Esophagus muscularis mucosa (tissue), 4 donors: ENCODE measurements around the gene YES1. TPM values are rescaled to one million over a fixed set of nuclear protein-coding genes. Genes with fewer than 3 reads are reported as not detected.

Experiments
- DNase-seq: peaks from one replicate; pipeline ENCODE4 v3.0.0-alpha.2; 2017; ENCODE audit errors: extremely low spot score
- H3K27ac ChIP-seq, 4 donors: fragments of 200-600 bp; sonication (generic); replicated peaks in 1 of 4; 1 replicate in 3 of 4; 2 replicates in 1 of 4; pipeline ENCODE4 v1.5.1; 2016 to 2019; ENCODE audit warnings: mild to moderate bottlenecking in 1 of 4
- H3K27me3 ChIP-seq, 4 donors: fragments of 200-600 bp; sonication (generic); one replicate each; pipeline versions ENCODE4 v1.5.1 to v1.6.0; 2016 to 2019
- H3K36me3 ChIP-seq, 4 donors: fragments of 200-600 bp; sonication (generic); one replicate each; pipeline ENCODE4 v1.5.1; 2016 to 2019
- H3K4me1 ChIP-seq, 4 donors: fragments of 200-600 bp; sonication (generic); one replicate each; pipeline ENCODE4 v1.5.1; 2016 to 2019
- H3K4me3 ChIP-seq, 4 donors: fragments of 200-600 bp; sonication (generic); 1 replicate in 2 of 4; 2 replicates in 2 of 4; pipeline ENCODE4 v1.5.1; 2016 to 2019; ENCODE audit warnings: mild to moderate bottlenecking in 4 of 4, moderate library complexity in 1 of 4
- H3K9me3 ChIP-seq, 4 donors: fragments of 200-600 bp; sonication (generic); 1 replicate in 3 of 4; 2 replicates in 1 of 4; pipeline ENCODE4 v1.5.1; 2016 to 2019
- EP300 ChIP-seq: sonication (generic); formaldehyde crosslinking; IDR thresholded peaks from one replicate; pipeline ENCODE4 v1.6.1; 2017; ENCODE audit warnings: antibody characterized with exemption
- POLR2A ChIP-seq: fragments of 450-650 bp; IDR thresholded peaks from one replicate; pipeline ENCODE4 v1.6.1; 2017; ENCODE audit warnings: antibody characterized with exemption, moderate library complexity, mild to moderate bottlenecking, low read depth
- POLR2AphosphoS5 ChIP-seq, 2 donors: sonication (generic); formaldehyde crosslinking; IDR thresholded peaks; one replicate each; pipeline ENCODE4 v1.6.1; 2017; ENCODE audit warnings: antibody characterized with exemption in 2 of 2
- WGBS: methylation state at CpG from one replicate; pipeline ENCODE4 v1.1.5; 2018; 5-methylcytosine and 5-hydroxymethylcytosine counted together
- intact Hi-C: fragments of 100-400 bp; cut with DNase I; formaldehyde crosslinking; loops from one replicate; pipeline ENCODE4 v1.15.1; 2023
- total RNA-seq, 4 donors: library from RNA; depleted of rRNA; stranded (reverse); fragments of >200 nt; gene quantifications; one replicate each; pipeline versions ENCODE4 v1.1.0 to v1.2.1, GENCODE V29; 2016
- TF ChIP-seq, protein P1 (sequence below), 3 experiments: fragments of 200-600 bp in 2 of 3; fragments of 450-650 bp in 1 of 3; sonication (generic) in 2 of 3; IDR thresholded peaks; one replicate each; pipeline ENCODE4 v1.5.1; 2017 to 2019; ENCODE audit warnings: antibody characterized with exemption in 3 of 3, mild to moderate bottlenecking in 2 of 3, moderate library complexity in 1 of 3

YES1 gene
- total RNA-seq, 4 donors from 2014 or later, result 94.6 to 143 (median 116) TPM

DNA sequence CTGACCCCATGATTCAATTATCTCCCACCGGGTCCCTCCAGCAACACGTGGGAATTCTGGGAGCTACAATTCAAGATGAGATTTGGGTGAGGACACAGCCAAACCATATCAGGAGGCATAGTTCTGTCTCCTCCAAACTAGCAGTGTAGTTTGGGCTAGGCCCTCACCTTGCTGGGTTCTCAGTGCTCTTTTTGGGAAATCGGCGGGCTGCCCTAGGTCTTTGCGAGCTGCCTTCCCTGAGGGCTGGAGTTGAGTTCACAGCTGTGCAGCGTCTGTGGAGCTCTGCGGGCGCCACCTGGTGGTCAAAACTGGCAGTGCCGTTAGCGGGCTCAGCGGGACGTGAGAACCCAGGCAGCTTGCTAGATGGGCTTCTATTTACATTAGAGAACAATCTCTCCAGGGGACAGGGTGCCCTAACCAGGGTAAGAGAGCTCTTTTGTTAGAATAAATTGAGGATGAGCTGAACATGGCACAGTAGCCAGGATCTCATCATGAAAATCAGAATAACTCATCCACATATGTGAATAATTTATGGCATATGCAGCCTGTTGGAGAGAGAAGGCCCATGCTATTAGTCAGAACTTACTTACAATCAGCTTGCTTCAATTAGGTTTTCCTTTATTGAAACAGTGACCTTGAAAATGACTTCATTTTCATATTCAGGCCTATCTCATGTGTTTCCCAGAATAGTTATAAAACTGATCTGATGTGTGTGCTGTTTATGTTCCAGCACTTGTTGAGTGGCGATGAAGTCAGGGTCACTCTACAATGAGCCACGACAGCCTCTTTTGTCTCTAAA is 27.4 kb upstream of the YES1 start:
- H3K27ac ChIP-seq, result no peak overlapping the region
- 29% methylated on average over 8 of the region's 14 CpGs for WGBS
- H3K4me1 ChIP-seq, result peaks cover 3 to 13% (median 9%) of the 10 kb centered on the region in 4 donors
- H3K27me3 ChIP-seq, result no peaks in the 10 kb centered on the region
- H3K36me3 ChIP-seq, result no peaks in the 10 kb centered on the region
- DNase-seq, result peak; percentile 97
- intact Hi-C loops, result loop anchor here (2.0 to 10.0 kb wide), 2 partner anchors 215 to 555 kb away; no protein-coding TSS in a partner anchor
- TF ChIP-seq POLR2A (no peak), POLR2AphosphoS5 (IDR thresholded peaks at IDR 0.05) (peak in 1 of 2 donors; percentile 33), EP300 (no peak)
- TF ChIP-seq, protein P1, sequence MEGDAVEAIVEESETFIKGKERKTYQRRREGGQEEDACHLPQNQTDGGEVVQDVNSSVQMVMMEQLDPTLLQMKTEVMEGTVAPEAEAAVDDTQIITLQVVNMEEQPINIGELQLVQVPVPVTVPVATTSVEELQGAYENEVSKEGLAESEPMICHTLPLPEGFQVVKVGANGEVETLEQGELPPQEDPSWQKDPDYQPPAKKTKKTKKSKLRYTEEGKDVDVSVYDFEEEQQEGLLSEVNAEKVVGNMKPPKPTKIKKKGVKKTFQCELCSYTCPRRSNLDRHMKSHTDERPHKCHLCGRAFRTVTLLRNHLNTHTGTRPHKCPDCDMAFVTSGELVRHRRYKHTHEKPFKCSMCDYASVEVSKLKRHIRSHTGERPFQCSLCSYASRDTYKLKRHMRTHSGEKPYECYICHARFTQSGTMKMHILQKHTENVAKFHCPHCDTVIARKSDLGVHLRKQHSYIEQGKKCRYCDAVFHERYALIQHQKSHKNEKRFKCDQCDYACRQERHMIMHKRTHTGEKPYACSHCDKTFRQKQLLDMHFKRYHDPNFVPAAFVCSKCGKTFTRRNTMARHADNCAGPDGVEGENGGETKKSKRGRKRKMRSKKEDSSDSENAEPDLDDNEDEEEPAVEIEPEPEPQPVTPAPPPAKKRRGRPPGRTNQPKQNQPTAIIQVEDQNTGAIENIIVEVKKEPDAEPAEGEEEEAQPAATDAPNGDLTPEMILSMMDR (IDR thresholded peaks at IDR 0.05), result peak in 2 of 3 experiments; percentile 90 to 93
- no peaks in the 10 kb centered on the region for H3K9me3 ChIP-seq
- no peak overlapping the region for H3K4me3 ChIP-seq

DNA sequence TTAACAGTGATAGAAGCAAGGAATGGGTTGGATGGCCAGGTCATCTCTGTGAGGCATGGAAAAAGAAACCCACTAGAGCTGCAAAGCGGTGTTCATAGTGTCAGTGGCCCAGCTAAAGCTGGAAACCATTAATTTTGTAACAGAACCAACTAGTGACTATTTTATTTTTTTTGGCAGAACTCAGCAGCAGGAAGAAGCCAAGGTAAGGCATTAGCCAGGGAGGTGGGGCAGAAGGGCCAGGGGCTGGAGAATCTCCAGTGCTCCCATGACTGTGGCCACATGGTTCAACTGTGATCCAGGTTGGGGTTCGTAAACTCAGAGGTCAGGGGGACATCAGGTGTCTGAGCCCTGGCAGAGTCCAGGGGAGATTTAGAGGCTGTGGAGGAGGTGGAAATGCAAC is 25.9 kb upstream of the YES1 start:
- 67% methylated on average over 2 of the region's 2 CpGs for WGBS
- Histone ChIP-seq H3K36me3 (no peaks in the 10 kb centered on the region), H3K27ac (no peak overlapping the region), H3K4me1 (peaks cover 3 to 13% (median 9%) of the 10 kb centered on the region in 4 donors), H3K9me3 (no peaks in the 10 kb centered on the region), H3K27me3 (peaks cover 0 to under 1% (median 0%) of the 10 kb centered on the region in 4 donors), H3K4me3 (no peak overlapping the region)
- DNase-seq, result no peak
- TF ChIP-seq EP300 (no peak), POLR2AphosphoS5 (IDR thresholded peaks at IDR 0.05) (no peak), POLR2A (no peak)
- TF ChIP-seq, protein P1 (IDR thresholded peaks at IDR 0.05), result no peak
- intact Hi-C loops, result loop anchor here (2.0 to 10.0 kb wide), 2 partner anchors 213 to 553 kb away; no protein-coding TSS in a partner anchor

DNA sequence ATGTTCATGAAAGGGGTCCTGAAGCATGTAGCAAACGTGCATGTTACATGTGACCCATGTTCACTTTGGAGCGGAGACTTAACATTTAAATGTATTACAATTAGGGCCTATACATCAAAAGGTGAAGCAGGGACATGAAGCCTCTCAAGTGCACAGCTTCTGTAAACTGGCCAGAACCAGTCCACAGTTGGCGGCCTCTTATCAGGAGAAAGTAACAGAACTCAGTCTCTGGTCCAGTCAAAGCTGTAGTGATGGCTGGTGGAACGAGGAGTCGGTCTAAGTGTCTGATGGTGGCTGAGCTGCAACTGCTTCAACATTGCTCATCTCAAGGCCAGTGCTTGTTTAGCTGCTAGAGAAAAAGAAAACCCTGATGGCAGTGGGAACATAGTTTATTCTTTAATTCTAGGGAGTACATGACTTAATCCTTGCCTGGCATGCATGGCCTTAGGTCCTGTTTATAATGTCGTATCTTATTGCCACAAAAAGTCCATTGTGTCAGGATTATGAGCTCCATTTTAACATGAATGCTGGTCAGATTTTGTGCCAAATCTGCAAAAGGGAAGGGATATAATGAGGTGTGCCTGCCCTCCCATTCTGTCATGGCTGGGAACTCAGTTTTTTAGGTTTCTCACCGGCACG is 22.2 kb upstream of the YES1 start:
- no peak overlapping the region for H3K27ac ChIP-seq

DNA sequence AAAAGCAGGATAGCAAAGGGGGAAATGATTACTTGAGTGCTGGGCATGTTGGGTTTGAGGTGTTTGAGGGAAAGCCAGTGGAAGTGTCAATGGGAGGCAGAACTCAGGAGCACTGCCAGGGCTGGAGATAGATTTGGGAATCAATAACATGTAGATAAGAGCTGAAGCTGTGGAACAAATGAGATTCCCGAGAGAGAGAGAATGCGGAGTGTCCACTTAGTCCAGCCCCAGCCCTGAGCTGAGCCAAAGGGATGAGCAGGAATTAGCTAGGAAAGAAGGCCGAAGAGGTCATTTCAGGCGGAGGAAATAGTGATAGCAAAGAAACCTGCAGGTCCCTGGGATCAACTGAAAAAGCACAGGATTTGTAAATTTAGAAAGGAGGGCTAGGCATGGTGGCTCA is 21.2 kb upstream of the YES1 start:
- H3K27ac ChIP-seq, result no peak overlapping the region
- H3K27me3 ChIP-seq, result peaks cover 0 to 13% (median 0%) of the 10 kb centered on the region in 4 donors
- H3K4me3 ChIP-seq, result no peak overlapping the region
- no peaks in the 10 kb centered on the region for H3K36me3 ChIP-seq
- no peaks in the 10 kb centered on the region for H3K9me3 ChIP-seq
- 94% methylated on average over 4 of the region's 4 CpGs for WGBS
- peaks cover 4 to 19% (median 7%) of the 10 kb centered on the region in 4 donors for H3K4me1 ChIP-seq
- TF ChIP-seq EP300 (no peak), POLR2AphosphoS5 (IDR thresholded peaks at IDR 0.05) (no peak), POLR2A (no peak)
- TF ChIP-seq, protein P1 (IDR thresholded peaks at IDR 0.05), result no peak
- DNase-seq, result no peak
- intact Hi-C loops, result loop anchor here (5.0 to 10.0 kb wide), 2 partner anchors 91 to 548 kb away; no protein-coding TSS in a partner anchor

More for the DNA sequence above, 22.2 kb upstream of the YES1 start:
- DNase-seq, result peak; percentile 79
- Histone ChIP-seq H3K4me1 (peaks cover 7 to 22% (median 10%) of the 10 kb centered on the region in 4 donors), H3K9me3 (no peaks in the 10 kb centered on the region), H3K36me3 (no peaks in the 10 kb centered on the region), H3K27me3 (peaks cover 0 to 13% (median 0%) of the 10 kb centered on the region in 4 donors), H3K4me3 (no peak overlapping the region)
- intact Hi-C loops, result loop anchor here (5.0 to 10.0 kb wide), 2 partner anchors 92 to 549 kb away; no protein-coding TSS in a partner anchor
- 90% methylated on average over 8 of the region's 8 CpGs for WGBS
- TF ChIP-seq EP300 (no peak), POLR2A (no peak), POLR2AphosphoS5 (IDR thresholded peaks at IDR 0.05) (no peak)
- TF ChIP-seq, protein P1 (IDR thresholded peaks at IDR 0.05), result no peak
